22Rv1 (cell line): ENCODE measurements around the gene MRC1.

Experiments used
- H3K27ac ChIP-seq: fragments of 450-650 bp; 2 replicates; pipeline ENCODE4 v1.5.1; 2017
- CTCF ChIP-seq: fragments of 450-650 bp; IDR thresholded peaks from 2 replicates; pipeline ENCODE4 v1.5.1; 2017; ENCODE audit warnings: mild to moderate bottlenecking
- ZFX ChIP-seq: fragments of 450-650 bp; IDR thresholded peaks from 2 replicates; pipeline ENCODE4 v1.6.1; 2017; ENCODE audit warnings: antibody characterized with exemption, borderline replicate concordance

MRC1 gene

GRCh38 chr10:17913604-17914003 is 104.5 kb downstream of the MRC1 start:
- TF ChIP-seq ZFX (no peak), CTCF (no peak)
- no peak overlapping the region for H3K27ac ChIP-seq

- TF ChIP-seq ZFX (no peak), CTCF (no peak)
Measured at GRCh38 chr10:17914169-17915045, 105.3 kb downstream of the MRC1 start.

GRCh38 chr10:17915181-17915580 is 106.0 kb downstream of the MRC1 start:
- no peak for TF ChIP-seq ZFX
- TF ChIP-seq CTCF = no peak
- no peak overlapping the region for H3K27ac ChIP-seq

More at GRCh38 chr10:17914169-17915045, 105.3 kb downstream of the MRC1 start:
- no peak overlapping the region for H3K27ac ChIP-seq

- TF ChIP-seq ZFX (no peak), CTCF (no peak)
Measured at GRCh38 chr10:17918187-17918903, 109.2 kb downstream of the MRC1 start.

GRCh38 chr10:17921378-17921777 is 112.2 kb downstream of the MRC1 start:
- TF ChIP-seq ZFX (no peak), CTCF (no peak)
- H3K27ac ChIP-seq = no peak overlapping the region

More at GRCh38 chr10:17918187-17918903, 109.2 kb downstream of the MRC1 start:
- H3K27ac ChIP-seq = no peak overlapping the region

GRCh38 chr10:17923728-17924127 is 114.6 kb downstream of the MRC1 start:
- no peak overlapping the region for H3K27ac ChIP-seq

More at GRCh38 chr10:17923728-17924127, 114.6 kb downstream of the MRC1 start:
- TF ChIP-seq ZFX (no peak), CTCF (no peak)
